ELF-1 (cell line): Measurements from ENCODE around the gene HIVEP2.
A peak's percentile ranks its signal among the peaks of the same experiment; 100 is the strongest.

Experiments
- DNase-seq: peaks from one replicate; pipeline ENCODE4 v3.0.0-alpha.2; 2016; ENCODE audit warnings: low read depth, low spot score

Gene HIVEP2

DNA sequence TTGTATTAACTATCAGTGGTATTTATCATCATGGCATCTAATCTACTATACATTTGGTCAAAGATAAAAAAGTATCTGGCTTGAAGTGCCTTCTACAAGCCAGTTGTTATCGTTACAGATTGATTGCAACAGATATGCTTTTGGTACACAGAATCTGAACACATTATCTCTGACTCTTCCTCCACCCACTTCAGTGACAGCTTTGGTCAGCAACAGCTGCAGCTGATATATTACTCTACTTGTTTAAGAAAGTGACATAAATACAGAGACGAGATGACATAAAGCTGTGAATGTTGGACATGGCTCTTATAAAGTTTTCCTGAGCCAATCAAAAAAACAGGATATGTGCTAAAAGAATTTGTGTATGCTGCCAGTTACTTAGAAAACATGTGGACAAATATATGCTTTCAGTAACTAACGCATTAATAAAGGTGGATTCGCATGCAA is 77.6 kb downstream of the HIVEP2 start:
- DNase-seq: no peak

DNA sequence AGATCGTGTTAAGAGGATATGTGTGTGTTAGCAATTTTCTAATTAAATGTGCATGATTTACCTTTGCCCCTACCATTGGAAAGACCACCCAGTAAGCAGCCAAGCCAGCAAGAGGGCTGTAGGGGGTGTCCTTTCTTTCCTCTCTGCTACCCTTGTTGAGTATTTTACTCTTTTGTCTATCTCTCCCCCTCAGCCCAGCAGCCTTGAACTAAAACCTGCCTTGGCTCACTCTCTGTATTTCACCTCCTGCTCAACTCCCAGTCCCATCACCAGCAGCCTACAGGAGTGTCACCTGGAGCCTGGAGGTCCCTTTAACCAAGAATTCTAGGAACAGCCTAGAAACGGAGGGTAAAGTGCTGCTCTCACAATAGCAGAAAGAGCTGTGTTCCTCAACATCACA is 81.0 kb downstream of the HIVEP2 start:
- no peak for DNase-seq

DNA sequence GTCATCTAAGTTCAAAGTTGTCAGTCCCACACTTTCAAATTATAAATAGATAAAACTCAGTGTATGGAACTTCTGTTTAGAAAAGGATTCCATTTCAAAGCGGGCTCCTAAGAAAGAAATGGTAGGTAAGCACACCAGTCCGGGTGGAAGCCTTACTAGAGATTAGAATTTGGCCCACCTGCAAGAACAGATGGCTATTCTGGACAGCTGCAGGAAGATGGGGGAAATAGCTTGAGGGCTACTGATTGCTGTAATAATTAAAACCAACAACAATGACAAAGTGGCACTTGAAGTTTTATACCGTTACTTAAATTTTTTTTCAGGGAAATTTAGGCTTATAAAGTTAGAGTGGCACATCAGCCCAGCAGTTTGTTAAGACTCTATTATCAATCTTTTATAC is 83.3 kb downstream of the HIVEP2 start:
- DNase-seq: no peak

DNA sequence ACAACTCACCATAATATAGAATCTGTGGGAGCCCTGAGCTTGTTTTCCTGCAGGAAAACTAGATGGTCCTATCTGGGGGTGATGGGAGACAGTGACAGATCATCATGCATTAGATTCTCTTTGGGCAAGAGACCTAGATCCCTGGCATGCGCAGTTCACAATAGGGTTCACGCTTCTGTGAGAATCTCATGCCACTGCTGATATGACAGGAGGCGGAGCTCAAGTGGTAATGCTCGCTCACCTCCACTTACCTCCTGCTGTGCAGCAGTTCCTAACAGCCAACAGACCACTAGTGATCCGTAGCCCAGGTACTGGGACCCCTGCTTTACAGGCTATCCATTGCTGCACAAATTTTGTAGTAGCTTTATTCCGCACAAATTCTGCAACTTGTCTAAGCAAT is 84.5 kb downstream of the HIVEP2 start:
- DNase-seq: no peak

DNA sequence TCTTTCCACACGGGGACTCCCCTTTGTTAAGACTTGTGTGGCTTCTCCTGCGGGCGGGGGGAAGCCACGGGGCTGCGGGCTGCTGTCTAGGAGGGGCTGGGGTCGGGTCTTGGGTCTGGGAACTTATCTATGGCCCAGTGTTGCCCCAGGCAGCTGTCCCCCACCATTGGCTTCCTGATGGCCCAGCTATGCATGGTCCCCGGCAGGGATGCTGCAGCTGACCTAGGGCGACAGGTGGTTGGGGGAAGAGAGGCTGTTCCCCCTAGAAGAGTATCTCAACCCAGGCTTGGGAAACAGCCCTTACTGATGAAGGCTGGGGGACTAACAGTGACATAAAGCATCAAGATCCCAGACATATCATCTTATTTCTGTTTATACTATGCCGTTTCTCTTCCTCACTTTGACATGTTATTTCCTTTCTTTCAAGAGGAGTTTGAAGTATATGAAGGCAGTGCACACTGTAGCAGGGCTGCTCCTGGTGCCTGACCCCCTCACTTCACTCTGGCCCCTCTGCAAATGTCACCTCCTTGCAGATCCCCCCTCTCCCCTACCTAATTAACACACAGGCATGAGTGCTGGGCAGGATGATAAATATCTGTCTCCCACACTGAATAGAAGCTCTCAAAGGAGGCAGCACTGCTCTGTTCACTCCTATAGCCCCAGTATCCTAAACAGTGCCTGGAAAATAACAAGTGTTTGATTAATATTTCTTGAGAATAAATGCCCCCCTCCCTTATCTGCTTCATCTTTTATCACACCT is 87.0 kb downstream of the HIVEP2 start:
- DNase-seq: no peak

DNA sequence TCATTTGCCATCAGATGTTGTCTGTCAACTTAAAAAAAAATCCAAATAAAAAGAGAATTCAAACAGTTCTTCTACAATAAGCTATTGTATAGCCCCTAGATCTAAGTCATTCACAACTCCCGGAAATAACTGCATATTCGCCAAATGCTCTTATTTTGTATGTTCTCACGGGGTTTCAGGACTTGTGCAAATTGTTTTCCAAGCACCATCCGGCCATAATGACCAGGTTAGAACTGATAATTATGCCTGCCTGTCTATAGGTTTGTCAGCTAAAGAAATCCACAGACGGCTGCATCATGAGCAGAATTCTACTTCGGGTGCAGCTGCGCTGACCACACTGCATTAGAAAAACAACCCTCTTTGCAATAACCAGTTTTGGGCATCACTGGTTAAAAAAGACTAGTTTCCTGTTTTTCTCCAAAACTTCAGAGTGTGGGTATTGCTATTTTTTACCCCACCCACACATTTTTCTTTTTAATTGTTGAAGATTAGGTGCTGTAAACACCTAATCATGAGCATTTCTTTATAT is 87.7 kb downstream of the HIVEP2 start:
- no peak for DNase-seq

DNA sequence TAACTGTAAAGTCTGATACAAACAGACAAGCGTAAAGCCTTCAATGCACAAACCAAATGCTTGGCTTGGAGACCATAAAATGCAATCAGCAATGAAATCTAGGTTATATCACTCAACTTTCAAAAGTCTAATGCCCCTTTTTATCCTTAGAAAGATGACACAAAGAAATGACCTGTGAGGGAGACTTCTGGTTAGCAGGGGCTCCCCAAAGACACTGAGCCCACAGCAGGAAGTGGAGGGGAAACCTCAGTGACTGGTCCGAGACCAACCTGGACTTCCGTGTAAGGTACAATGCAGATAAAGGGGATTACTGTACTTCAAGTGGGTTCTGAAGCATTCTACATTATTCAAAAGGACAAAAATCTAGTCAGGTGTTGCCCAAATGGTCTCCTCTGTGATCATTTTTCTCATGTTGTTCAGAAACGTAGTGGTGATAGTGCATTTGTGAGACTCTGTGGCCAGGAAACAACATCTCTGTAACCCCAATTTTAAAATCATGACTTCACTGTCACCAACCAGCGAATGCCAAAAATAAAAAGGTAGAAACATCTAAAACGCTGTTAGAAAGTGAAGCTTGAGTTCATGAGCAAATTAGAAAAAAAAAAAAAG is 88.2 kb downstream of the HIVEP2 start:
- no peak for DNase-seq

DNA sequence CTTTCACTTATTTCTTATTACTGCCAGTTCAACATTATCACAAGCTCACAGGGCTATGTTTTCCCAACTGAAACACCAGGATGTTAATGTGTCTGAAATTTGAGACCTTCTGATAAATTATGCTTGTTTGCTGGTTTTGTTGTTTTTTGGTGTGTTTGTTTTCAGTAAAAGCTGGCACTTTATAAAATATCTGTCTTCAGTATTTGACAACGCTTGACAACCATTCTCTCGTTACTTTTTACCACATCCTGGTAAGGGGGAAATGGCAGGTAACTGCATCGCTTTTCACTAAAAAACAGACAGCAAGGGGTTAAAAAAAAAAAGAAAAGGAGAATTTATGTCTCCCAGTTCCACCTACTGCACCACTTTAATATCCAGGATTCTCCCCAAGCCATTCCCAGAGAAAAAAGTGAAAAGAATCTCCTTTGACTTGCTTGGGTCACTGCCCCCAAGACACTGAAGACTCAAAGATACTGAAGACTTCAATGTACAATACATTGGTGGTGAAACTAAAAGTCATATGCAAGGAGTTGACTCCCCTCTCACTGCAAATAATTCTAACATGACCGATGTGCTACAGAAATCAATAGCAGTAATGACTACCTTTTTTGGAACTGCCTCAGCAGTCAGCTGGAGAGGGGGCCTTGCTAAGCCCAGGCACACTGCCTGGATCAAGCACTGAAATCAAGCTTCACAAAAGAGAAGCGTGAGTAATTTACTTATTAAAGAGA is 88.9 kb downstream of the HIVEP2 start:
- no peak for DNase-seq

DNA sequence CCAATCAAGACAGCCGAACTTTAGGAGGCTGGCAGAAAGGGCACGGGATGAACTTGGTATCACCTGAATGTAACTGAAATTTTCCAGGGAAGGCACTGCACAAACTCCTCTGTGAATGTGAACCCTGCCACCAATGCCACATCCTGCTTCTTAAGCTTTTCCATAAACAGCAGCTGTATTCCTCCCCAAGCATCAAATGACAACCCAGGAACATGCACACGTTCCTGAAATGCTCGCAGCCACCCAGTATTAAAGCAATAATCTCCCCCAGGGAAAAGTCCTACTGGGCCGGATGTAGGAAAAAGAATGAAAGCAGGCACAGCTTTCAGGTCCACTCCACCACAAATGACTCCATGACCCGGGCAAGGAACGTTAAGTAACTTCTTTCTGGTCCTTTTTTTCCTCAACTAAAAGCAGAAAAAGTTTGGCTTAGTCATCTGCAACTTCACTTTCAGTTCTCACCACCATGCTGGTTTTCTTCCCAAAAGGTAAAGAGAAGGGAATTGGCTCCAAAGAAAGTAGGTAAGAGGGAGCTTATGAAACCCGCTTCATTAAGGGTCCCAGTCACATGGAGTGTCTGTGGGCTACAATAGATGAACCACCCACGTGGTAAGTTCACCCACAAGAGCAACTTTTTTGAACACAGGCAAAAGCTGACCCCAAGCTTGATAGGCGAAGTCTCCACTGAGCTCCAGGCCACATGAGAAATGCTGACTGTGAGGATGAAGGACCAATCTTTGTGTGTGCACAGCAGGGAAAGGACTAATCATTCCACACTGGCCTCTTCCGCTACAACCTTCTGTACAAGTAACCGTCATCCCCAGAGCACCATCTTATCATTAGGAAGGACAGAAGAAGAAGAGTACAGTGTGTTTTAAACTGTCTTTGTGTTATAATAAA is 90.1 kb downstream of the HIVEP2 start:
- DNase-seq: no peak

DNA sequence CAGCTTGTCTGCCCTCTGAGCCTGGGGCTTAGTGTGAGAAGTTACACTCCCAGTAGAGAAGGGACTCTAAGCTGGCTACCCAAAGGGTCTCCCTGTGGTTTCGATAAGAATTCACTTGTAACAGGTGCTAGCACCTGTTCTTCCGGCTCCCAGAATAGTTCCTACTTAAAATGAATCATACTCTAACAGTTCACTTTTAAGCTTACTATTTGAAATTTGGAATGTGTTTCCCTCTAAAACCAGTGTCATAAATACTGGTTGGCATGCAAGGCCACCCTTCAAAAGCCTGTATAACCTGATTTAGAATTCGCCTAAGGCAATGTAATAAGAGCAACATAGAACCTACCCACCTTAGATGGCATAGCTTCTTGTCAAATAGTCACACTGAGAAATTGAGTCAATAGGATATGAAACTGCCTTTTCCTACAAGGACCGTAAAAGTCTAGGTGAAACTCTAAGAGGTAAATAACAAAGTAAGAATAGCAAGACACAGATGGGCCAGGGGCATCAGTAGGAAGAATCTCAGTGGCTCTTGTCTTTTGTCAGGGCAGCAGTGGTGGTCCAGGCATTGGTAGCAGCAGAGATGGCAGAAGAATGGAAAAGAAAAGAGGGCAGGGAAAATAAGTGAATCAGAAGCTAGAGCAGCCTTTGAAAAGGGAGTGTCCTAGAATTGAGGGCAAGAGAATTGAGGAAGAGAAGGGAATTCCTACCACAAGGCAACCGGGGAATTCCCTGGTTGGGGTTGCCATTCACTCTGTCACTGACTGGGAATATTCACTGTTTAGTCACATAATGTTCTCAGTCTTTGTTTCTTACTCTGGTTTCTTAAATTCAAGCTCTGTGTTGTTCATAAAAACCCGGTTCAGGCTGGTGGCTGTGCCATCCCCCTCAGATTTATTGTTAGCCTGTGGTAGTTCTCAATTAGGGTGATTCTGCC is 91.5 kb downstream of the HIVEP2 start:
- no peak for DNase-seq

DNA sequence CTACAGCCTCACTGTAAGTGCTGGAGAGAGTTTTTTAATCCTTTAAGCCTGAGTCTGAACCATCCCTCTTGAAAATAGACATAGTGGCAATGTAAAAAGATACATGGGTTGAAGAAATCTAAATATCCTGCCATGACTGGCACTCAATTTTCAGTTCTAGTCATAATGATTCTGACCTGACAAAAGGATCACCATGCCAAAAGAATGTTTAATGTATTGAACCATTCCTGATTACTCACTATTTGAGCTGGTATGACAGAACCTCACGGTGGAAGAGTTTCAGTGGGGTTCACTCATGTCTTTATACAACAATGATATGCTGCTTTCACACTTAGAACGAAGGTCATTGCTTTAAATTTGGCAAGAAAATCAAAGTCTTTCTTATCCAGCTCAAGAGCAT is 93.4 kb downstream of the HIVEP2 start:
- DNase-seq: no peak

DNA sequence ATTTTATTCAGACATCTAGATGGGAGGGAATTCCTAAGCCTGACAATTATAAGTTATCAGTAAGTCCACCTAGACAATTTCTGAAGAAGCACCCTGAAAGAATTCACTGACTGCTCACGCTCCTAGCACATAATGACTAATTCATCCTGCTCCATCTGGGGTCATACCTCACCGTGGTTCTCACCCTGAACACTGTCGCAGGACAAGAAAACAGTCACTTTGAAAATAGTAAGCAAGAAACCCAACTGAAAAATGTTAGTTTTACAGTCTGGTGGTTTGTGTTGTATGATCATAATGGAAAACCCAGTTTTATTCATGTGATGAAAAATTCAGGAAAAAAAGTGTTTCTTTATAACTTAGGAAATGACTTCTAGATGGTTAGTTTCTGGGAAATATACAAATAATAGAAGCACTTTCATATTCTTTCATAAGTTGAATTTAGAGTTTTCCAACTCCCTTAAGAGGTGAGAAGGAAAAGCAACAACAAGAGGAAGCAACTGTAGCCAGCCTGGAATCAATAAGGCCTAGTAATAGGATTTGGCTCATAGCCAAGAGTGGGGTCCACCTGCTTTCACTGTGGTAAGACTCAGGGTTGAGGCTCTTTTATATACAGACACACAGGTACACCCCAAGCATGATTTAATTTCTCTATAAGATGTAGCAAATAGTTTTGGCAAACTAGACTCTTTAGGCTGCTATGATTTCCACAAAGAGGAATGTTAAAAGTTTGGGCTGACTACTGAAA is 94.1 kb downstream of the HIVEP2 start:
- no peak for DNase-seq

DNA sequence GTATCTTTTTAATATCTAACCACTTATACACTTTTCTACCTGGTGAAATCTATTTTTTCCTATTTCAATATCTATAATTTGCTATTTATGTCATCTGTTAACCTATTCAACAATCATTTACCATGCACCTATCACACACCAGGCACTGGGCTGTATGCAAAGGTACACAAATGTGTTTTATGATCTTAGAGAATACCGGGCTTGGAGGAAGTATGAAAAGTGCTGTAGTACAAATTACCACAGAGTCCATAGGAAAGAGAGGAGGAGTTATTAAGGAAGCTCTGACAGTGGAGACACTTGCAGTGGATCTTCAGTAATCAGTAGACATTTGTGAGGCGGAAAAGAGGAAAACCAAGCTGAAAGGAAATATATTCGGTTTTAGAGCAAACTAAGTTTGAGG is 96.0 kb downstream of the HIVEP2 start:
- DNase-seq: no peak

DNA sequence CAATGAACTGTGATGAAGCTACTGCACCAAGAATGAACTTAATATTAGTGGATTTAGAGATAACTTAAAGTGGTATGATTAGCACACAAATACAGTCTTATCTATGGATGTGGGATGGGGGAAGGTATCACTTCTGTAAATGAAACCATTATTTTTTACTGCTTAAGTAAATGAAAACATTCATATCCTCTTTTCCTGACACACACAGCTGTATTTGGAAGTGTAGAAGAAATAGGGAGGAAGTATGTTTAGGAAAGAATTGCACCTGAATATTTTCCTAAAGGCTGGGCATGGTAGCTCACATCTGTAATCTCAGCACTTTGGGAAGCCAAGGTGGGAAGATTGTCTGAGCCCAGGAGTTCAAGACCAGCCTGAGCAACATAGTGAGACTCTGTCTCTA is 96.8 kb downstream of the HIVEP2 start:
- no peak for DNase-seq

DNA sequence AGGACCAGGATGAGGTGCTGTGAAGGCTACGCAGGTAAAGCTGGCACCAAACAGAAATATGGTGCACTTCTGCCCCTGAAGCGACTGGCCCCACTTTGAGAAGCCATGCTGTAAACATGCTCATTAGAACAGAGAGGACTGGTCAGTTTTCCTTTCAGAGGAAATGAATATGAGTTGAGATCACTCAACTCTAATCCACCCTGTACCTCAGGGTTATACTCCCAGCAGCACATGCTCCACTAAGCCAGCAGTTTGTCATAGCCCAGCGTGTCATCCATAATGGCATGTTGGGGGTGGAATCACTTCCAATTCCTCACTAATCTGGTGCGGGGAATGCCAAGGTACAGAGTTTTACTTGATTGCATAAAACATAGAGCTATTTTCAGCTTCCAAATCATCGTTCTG is 98.1 kb downstream of the HIVEP2 start:
- no peak for DNase-seq

DNA sequence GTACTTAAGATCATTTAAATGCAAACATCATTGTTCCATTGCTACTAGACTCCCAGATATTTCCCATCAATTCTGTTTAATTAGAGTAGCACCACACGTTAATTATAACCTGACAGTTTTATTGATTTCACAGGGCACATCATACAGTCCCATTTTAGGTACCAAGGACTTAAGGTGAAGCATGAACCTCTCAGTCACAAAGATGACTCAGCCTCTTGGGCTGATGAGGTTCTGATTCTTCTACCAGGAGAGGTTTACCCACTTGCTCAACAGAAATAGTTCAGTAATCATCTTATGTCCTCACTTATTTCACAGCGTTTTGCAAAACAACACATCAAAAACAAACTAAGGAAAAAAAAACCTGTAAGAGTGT is 98.5 kb downstream of the HIVEP2 start:
- no peak for DNase-seq

DNA sequence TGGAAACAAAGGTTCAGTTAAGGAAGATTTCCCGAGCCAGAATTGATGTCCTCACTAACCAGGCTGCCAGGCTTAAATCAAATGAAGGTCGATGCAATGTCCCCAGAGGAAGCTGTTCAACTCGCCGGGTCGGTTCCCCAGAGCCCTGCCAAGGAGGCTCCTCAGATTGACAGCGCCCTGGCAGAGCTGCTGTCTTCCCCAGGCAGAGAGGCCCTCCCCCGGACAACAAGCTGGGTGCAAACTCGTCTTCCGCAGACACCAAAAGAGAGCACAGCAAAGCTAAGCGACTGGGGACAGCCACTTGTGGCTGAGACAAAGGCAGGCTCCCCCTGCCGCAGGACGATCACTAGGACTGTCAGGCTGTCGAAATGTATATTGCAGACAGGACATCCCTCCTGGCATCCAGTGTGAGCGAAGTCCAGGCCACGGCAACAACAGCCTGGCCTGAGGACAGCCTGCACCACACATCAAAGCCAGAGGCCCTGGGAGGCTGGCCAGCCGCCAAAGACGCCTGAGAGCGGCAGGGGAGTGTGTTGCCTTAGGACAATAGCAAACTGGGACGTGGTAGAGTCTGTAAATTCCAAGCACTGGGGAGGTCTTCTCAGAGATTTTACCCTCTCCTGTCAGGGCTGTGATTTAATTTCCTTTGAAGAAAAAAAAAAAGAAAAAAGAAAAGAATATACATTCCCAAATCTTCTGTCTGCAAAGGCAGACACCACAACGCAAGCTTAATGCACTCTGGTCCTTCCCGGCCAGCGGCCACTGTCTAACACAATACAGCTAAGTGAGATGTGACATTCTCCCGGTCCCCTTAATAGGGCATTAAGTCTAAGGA is 99.1 kb downstream of the HIVEP2 start:
- DNase-seq: peak; percentile 98

DNA sequence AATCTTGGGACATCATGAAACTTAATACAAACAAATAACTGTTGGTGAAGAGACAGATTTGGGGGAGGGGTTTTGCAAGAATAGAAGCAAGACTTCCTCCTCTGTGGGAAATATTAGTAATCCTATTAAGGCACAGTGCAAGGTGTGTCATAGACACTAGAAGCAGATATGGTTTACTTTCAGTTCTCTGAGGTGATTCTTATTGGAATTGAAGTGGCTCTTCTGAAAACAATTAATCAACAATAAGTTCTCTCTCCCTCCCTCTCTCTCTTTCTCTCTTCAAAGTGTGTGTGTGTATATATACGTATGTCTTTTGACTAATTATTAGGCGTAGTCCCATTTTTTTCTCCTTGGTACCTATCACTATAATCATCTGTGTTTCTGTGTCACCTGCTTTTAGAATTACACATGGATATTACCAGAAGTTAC is 99.8 kb downstream of the HIVEP2 start:
- DNase-seq: no peak
